Measurements from ENCODE around the gene CAMK1D. TPM values are rescaled to one million over a fixed set of nuclear protein-coding genes. Genes with fewer than 3 reads are reported as not detected.
"Not testable (repeated sequence)": the region's sequence is repeated elsewhere in the genome, so short reads cannot be mapped to it uniquely, and the experiment has no call there.

CAMK1D gene
- total RNA-seq, 1 donor from 2014 or later: 1.5 TPM

- no peak for DNase-seq (ENCODE audit: low read depth)
Measured at GRCh38 chr10:12340937-12341336, 8.4 kb upstream of the CAMK1D start.

GRCh38 chr10:12341526-12341925 lies 7.8 kb upstream of the CAMK1D start:
- no peak for DNase-seq (ENCODE audit: low read depth)

GRCh38 chr10:12344375-12345110 lies 4.8 kb upstream of the CAMK1D start:
- no peak for DNase-seq (ENCODE audit: low read depth)

DNA sequence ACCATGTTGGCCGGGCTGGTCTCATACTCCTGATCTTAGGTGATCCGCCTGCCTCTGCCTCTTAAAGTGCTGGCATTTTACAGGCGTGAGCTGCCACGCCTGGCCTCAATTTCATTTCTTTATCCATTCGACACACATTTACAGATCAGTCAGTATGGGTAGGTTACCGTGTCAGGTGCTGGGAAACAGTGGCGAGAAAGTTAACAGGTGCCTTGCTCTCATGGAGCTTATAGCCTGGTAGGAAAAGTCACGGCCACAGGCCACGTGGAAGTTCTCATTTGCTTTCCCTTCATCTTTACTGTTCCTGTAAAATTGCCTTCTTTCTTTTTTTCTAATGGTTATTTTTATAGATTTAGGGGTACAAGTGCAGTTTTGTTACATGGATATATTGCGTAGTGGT lies 2.6 kb upstream of the CAMK1D start:
- no peak for DNase-seq (ENCODE audit: low read depth)

DNA sequence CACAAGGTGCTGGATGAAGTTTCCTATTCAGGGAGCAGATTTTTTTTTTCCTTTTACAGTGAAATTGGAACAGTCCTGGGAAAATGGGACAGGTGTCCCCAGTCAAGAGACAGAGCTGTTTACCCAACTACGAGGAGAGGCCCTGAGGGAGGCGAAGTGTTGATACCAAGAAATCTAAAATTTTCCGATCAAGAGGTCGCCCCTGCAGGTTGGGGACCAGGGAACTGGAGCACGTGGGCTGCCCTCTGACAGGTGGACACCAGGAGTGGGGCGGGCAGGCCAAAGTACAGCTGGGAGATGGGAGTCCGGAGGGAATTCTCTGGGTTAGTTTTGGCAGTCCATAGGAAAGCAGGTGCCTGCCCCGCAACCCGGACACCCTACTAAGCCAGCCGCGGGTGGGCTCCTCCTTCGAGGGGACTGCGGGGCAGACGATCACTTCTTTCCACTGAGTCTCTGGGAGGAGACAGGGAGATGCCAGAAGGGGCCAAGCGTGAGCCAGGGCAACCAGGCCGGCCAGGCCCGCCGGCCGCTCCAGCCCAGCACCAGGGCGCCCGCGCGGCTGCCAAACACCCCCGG lies 965 bp upstream of the CAMK1D start:
- DNase-seq (ENCODE audit: low read depth): no peak

- DNase-seq (ENCODE audit: low read depth): no peak
Measured at GRCh38 chr10:12349629-12350166, 351 bp downstream of the CAMK1D start.

GRCh38 chr10:12350167-12350872 lies 973 bp downstream of the CAMK1D start:
- DNase-seq (ENCODE audit: low read depth): peak; percentile 9

DNA sequence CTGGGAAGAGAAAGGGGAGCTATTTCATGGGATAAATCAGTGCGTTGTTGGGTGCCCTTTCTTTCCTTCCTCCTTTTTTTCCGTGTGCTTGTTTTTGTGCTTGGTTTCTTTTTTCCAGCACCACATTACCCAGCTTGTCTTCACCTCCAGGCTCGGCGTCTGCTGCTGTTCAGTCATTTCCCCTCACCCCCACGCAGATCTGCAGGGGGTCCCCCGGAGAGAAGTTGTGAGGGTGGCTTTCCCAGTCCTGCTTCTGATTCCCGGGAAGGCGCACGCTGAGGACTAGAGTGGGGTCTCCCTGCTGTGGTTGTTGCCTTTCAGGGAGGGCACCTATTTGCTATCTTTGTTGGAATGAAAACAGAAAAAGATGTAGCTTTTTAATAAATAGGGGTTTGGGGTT lies 1.6 kb downstream of the CAMK1D start:
- DNase-seq (ENCODE audit: low read depth): no peak

DNA sequence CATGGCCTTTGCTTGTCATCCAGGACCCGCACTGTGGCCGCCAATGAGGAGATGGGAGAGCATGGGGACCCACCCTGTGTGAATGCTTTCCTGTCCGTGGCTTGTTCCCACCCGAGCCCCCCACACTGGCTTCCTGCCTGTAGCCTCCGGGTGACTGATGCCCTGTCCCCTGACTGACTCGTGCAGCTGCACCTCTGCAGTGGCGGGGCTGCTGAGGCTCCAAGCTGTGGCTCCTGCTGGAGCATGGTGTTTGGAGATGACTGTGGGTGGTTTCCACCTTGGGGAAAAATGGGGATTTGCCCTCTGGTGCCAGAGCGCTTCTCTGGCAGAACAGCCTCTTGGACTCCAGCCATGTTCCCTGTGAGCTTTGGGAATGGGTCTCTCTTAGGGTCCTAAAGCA lies 2.1 kb downstream of the CAMK1D start:
- DNase-seq (ENCODE audit: low read depth): no peak

DNA sequence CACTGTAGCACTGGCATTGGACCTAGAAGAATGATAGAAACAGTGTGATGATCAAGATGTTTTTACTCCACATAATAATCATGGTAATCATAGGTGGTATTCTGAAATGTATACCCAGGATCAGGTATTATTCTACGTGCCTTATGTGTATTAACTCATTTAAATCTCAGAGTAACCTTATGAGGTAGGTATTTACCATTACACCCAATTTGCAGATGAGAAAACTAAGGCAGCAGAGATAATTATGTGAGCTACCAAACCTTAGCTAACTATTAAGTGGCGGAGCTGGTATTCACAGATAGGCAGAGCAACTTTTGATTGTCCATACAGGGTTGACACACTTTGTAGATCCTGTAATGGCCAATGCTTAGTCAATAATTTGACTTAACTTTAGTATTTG lies 2.5 kb downstream of the CAMK1D start:
- no peak for DNase-seq (ENCODE audit: low read depth)

GRCh38 chr10:12353399-12354242 lies 4.3 kb downstream of the CAMK1D start:
- DNase-seq (ENCODE audit: low read depth): no peak

DNA sequence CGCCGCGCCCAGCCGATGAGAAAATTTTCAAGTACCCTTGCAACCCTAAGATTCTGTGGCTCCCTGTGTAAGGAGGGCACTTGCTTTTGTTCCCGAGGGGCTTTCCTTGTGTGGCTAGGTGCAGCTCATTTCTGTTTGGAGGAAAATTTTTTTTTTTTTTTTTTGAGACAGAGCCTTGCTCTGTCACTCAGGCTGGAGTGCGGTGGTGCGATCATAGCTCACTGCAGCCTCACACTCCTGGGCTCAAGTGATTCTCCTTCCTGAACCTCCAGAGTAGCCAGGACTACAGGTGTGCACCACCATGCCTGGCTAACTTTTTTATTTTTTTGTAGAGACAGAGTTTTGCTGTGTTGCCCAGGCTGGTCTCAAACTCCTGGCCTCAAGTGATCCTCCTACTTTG lies 5.3 kb downstream of the CAMK1D start:
- DNase-seq (ENCODE audit: low read depth): not testable (repeated sequence)

- no peak for DNase-seq (ENCODE audit: low read depth)
Measured at GRCh38 chr10:12355384-12355783, 6.0 kb downstream of the CAMK1D start.

DNA sequence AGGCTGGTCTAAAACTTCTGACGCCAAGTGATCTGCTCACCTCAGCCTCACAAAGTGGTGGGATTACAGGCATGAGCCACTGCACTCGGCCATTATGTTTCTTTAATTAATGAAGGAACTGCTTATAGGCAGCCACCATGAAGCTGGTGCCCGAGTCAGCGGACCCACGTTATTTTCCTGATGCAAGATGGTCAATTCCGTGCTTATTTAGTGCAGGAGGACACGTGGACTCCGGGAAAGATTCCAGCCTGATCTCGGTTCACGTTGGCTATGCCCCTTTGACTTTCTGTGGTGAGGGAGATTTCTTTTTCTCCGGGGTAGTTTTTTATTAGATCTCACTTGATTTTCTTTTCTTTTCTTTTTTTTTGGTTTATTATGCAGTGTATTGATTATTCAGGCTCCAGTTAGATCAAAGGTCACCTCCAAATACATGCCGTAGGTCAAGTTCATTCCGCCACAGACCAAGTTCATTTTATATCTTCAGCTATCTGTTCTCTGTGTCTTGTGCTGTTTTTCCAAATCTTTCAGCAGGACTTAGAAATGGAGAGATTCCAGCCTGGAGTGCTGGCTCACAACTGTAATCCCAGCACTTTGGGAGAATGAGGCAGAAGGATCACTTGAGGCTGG lies 8.3 kb downstream of the CAMK1D start:
- no peak for DNase-seq (ENCODE audit: low read depth)

DNA sequence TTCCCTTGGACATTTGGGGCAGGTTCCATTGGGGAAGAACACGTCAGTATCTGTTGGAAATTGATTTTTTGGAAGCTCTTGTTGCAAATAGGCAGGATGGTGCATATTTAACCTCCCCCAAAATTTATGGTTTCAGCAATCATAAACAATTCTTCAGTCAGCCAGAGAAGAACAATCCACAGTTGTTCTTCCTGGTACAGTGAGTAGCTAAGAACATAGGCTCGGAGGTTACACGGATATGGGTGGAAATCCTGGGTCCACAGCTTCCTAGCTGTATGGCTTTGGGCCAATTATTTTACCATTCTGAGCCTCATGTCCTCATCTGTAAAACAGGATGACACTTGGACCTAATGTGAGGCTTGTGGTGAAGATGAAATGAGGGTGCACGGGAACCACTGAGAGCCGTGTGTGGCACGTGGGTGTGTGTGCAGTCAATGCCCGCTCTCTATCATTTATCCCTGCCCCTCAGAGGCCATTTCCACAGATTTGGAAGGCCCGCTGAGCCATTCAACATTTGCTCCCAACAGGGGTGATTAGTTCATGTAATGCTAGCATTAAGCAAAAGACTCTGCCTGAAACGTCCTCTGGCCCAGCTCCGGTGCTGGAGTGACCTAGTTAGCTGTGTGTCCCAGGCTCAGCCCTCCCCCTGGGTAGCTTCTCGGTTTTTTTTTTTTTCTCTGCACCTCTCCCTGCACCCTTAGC lies 9.7 kb downstream of the CAMK1D start:
- DNase-seq (ENCODE audit: low read depth): no peak

DNA sequence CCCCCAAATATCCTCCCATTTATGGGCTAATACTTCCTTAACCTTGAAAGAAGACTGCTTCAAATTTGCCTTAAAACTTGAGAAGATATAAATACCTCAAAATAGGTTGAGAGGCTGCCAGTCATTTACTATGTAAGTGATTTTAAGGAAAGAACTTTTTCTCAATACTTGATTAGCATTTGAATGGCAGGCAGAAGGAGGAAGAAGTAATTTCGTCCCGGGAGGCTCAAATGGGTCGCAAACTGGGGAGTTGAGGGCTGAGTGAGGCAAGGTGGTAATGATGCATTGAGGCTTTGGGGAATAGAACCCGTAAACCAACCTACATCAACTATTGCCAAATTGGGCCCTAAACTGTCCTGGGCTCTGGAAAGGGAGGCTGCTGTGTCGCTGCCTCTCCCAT lies 11.1 kb downstream of the CAMK1D start:
- DNase-seq (ENCODE audit: low read depth): no peak

GRCh38 chr10:12361115-12361514 lies 11.8 kb downstream of the CAMK1D start:
- DNase-seq (ENCODE audit: low read depth): not testable (repeated sequence)

- no peak for DNase-seq (ENCODE audit: low read depth)
Measured at GRCh38 chr10:12364559-12364958, 15.2 kb downstream of the CAMK1D start.

DNA sequence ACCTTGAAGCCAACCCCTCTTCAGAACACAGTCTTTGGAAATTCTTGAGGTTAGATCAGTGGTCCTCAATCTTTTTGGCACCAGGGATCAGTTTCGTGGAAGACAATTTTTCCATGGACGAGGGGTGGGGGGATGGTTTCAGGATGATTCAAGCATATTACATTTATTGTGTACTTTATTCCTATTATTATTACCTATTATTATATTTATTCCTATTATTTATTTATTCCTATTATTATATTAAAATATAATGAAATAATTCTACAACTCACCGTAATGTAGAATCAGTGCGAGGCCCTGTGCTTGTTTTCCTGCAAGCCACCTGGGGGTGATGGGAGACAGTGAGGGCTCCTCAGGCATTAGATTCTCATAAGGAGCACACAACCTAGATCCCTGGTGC lies 17.9 kb downstream of the CAMK1D start:
- no peak for DNase-seq (ENCODE audit: low read depth)

GRCh38 chr10:12369982-12370381 lies 20.6 kb downstream of the CAMK1D start:
- DNase-seq (ENCODE audit: low read depth): no peak

DNA sequence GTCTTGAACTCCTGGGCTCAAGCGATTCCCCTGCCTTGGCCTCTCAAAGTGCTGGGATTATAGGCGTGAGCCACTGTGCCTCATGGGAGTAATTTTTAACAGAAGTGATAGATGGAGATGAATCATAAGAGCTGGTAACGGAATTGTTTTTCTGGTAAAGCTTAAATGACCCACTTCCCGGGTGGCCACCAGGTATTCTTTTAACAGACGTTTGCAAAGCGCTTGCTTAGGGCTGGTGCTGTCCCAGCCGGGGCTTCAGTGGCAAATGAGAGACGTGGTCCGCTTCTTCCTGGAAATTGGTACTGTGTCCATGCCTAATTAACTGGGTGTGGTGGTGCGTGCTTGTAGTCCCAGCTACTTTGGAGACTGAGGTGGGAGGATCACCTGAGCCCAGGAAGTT lies 23.5 kb downstream of the CAMK1D start:
- no peak for DNase-seq (ENCODE audit: low read depth)
